ENCODE measurements around the gene CORO7. TPM values are rescaled to one million over a fixed set of nuclear protein-coding genes. Genes with fewer than 3 reads are reported as not detected.

The CORO7 gene
- polyA plus RNA-seq, 1 donor from 2014 or later = 57.6 TPM

GRCh38 chr16:4393240-4393600, 23.2 kb downstream of the CORO7 start:
- no peaks in the 10 kb centered on the region for H3K9me2 ChIP-seq (ENCODE audit: insufficient read depth, low read length)
- no peaks in the 10 kb centered on the region for H3F3A ChIP-seq (ENCODE audit: insufficient read depth, low read length, poor library complexity, severe bottlenecking)
- no peak overlapping the region for H3K27ac ChIP-seq (ENCODE audit: low read length)
- TF ChIP-seq POLR2AphosphoS5 (IDR thresholded peaks at IDR 0.05) (no peak), REST (IDR thresholded peaks at IDR 0.05; ENCODE audit: borderline replicate concordance) (no peak), RAD21 (conservative IDR thresholded peaks at IDR 0.05) (no peak), MXI1 (conservative IDR thresholded peaks at IDR 0.05; ENCODE audit: poor library complexity, severe bottlenecking) (no peak), CTCF (IDR thresholded peaks at IDR 0.05; ENCODE audit: poor library complexity, severe bottlenecking) (no peak), SMC3 (conservative IDR thresholded peaks at IDR 0.05; ENCODE audit: poor library complexity) (no peak), EZH2 (IDR thresholded peaks at IDR 0.05; ENCODE audit: borderline replicate concordance, insufficient read depth, low read length, poor library complexity, severe bottlenecking) (no peak), EP300 (conservative IDR thresholded peaks at IDR 0.05; ENCODE audit: poor library complexity, severe bottlenecking) (no peak), TAF1 (IDR thresholded peaks at IDR 0.05; ENCODE audit: low read depth) (no peak)
- H3K27me3 ChIP-seq (ENCODE audit: insufficient read depth, low read depth, low read length) = no peaks in the 10 kb centered on the region
- no peak overlapping the region for H3K4me3 ChIP-seq (ENCODE audit: low read length)
- H3K9ac ChIP-seq (ENCODE audit: low read length) = no peak overlapping the region
- H3K9me3 ChIP-seq (ENCODE audit: low read length) = no peaks in the 10 kb centered on the region
- no peak overlapping the region for H3K4me2 ChIP-seq (ENCODE audit: low read length)
- H3K79me2 ChIP-seq (replicated peaks; ENCODE audit: insufficient read depth, low read length) = no peaks in the 10 kb centered on the region
- H3K36me3 ChIP-seq (ENCODE audit: insufficient read depth, low read length) = no peaks in the 10 kb centered on the region
- H2AFZ ChIP-seq (ENCODE audit: low read depth, low read length) = no peak overlapping the region
- no peaks in the 10 kb centered on the region for H4K20me1 ChIP-seq (ENCODE audit: insufficient read depth)

- Histone ChIP-seq H3K9me2 (ENCODE audit: insufficient read depth, low read length) (no peaks in the 10 kb centered on the region), H2AFZ (ENCODE audit: low read depth, low read length) (no peak overlapping the region), H3K4me3 (ENCODE audit: low read length) (no peak overlapping the region), H3F3A (ENCODE audit: insufficient read depth, low read length, poor library complexity, severe bottlenecking) (no peaks in the 10 kb centered on the region), H3K4me2 (ENCODE audit: low read length) (no peak overlapping the region), H3K27ac (ENCODE audit: low read length) (no peak overlapping the region), H4K20me1 (ENCODE audit: insufficient read depth) (no peaks in the 10 kb centered on the region), H3K9me3 (ENCODE audit: low read length) (no peaks in the 10 kb centered on the region), H3K9ac (ENCODE audit: low read length) (no peak overlapping the region), H3K79me2 (replicated peaks; ENCODE audit: insufficient read depth, low read length) (no peaks in the 10 kb centered on the region), H3K36me3 (ENCODE audit: insufficient read depth, low read length) (no peaks in the 10 kb centered on the region), H3K27me3 (ENCODE audit: insufficient read depth, low read depth, low read length) (no peaks in the 10 kb centered on the region)
- no peak for TF ChIP-seq POLR2AphosphoS5 (IDR thresholded peaks at IDR 0.05)
- TF ChIP-seq EP300 (conservative IDR thresholded peaks at IDR 0.05; ENCODE audit: poor library complexity, severe bottlenecking) = no peak
- TF ChIP-seq RAD21 (conservative IDR thresholded peaks at IDR 0.05) = no peak
- no peak for TF ChIP-seq CTCF (IDR thresholded peaks at IDR 0.05; ENCODE audit: poor library complexity, severe bottlenecking)
- TF ChIP-seq REST (IDR thresholded peaks at IDR 0.05; ENCODE audit: borderline replicate concordance) = no peak
- TF ChIP-seq SMC3 (conservative IDR thresholded peaks at IDR 0.05; ENCODE audit: poor library complexity) = no peak
- TF ChIP-seq TAF1 (IDR thresholded peaks at IDR 0.05; ENCODE audit: low read depth) = no peak
- no peak for TF ChIP-seq MXI1 (conservative IDR thresholded peaks at IDR 0.05; ENCODE audit: poor library complexity, severe bottlenecking)
- no peak for TF ChIP-seq EZH2 (IDR thresholded peaks at IDR 0.05; ENCODE audit: borderline replicate concordance, insufficient read depth, low read length, poor library complexity, severe bottlenecking)
Observed at GRCh38 chr16:4392382-4393239, 23.8 kb downstream of the CORO7 start.

All from neural cell (in vitro differentiated cells).